Measurements from ENCODE around the gene BCAM. TPM values are rescaled to one million over a fixed set of nuclear protein-coding genes. Genes with fewer than 3 reads are reported as not detected.

The BCAM gene
- total and polyA plus RNA-seq, 10 donors = 4.9 to 64.8 (median 55.3) TPM

DNA sequence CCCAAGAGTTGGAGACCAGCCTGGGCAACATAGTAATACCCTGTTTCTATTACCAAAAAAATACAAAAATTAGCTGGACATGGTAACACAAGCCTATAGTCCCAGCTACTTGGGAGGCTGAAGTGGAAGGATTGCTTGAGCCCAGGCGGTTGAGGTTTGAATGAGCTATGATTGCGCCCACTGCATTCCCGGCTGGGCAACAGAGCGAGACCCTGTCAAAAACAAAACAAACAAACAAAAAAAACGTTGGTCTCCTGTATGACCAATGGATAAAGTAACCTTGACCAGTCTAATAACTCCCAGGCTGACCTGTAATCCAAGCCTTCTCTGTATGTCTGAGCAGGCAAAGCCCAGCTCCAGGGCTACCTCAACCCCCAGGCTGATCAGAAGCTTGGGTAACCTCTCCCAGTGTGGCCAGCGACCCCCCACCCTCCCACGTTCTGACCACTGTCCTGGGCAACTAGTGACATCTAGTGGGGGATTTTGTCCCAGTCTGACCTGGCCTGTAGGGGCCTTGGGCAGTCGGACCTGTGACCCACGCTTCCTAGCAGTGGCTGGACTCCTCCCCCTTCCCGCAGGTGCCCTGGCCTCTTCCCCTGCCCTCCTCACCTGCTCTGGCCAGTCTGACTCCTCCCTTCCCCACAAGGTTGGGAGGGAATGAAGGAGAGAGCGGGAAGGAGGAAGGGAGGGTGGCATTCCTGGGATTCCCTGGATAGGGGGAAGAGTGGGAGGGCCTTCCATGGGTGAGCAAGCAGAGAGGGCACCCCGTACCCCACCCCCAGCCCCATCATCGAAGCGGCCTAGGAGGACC is 1.0 kb upstream of the BCAM start:
- intact Hi-C loops (cut with DNase I; ENCODE audit: low total_unique reads) = no loop called here
- 29 to 42% (median 34%) methylated on average over 14 of the region's 14 CpGs for WGBS, 5 donors
- peak overlapping the region in 6 of 8 donors; percentile 8 to 75 (median 64) for H3K27ac ChIP-seq
- peaks cover 0 to 36% (median 0%) of the 10 kb centered on the region in 7 donors for H3K27me3 ChIP-seq (replicated peaks in 1 of 7)
- H3K9me3 ChIP-seq = peaks cover 0 to 5% (median 0%) of the 10 kb centered on the region in 8 donors
- DNase-seq = no peak
- H3K36me3 ChIP-seq = peaks cover 0 to 6% (median 0%) of the 10 kb centered on the region in 6 donors
- H3K4me3 ChIP-seq = peak overlapping the region in 2 of 8 donors; percentile 56 to 71
- TF ChIP-seq, protein P1, sequence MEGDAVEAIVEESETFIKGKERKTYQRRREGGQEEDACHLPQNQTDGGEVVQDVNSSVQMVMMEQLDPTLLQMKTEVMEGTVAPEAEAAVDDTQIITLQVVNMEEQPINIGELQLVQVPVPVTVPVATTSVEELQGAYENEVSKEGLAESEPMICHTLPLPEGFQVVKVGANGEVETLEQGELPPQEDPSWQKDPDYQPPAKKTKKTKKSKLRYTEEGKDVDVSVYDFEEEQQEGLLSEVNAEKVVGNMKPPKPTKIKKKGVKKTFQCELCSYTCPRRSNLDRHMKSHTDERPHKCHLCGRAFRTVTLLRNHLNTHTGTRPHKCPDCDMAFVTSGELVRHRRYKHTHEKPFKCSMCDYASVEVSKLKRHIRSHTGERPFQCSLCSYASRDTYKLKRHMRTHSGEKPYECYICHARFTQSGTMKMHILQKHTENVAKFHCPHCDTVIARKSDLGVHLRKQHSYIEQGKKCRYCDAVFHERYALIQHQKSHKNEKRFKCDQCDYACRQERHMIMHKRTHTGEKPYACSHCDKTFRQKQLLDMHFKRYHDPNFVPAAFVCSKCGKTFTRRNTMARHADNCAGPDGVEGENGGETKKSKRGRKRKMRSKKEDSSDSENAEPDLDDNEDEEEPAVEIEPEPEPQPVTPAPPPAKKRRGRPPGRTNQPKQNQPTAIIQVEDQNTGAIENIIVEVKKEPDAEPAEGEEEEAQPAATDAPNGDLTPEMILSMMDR (IDR thresholded peaks at IDR 0.05 in 8 of 11, conservative IDR thresholded peaks at IDR 0.05 in 3 of 11) = peak in 7 of 11 experiments; percentile 32 to 51 (median 37)
- no peak for TF ChIP-seq POLR2A (IDR thresholded peaks at IDR 0.05)
- H3K4me1 ChIP-seq = peaks cover 6 to 35% (median 27%) of the 10 kb centered on the region in 6 donors

DNA sequence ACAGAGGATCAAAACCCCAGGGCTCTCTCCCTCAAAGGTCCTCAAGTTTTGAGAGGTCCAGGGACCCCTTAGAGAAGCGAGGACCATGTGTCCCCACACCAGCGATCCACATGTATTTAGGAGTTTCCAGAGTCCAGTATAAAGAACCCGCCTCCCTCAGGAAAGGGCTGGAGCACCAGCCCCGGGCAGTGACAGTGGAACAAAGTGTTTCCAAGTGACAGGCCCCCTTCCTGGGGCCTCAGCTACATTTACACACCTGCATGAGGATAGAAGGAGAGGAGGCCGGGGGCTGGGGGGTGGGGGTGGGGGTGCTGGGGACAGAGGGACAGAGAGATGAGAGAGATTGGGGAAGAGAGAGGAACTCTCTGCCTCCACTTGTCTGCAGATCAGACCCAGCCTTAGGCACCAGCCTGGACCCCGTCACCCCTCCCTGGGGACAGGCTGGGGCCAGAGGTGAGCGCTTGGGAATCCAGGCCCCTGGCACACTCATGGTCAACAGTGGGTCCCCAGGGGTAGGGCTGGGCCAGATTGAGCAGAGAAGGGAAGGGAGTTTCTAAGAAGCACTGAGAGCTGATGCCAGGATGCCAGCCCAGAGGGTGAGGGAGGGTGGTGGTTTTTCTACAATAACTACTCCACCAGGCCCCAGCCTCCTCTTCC is 802 bp downstream of the BCAM start:
- intact Hi-C loops (cut with DNase I; ENCODE audit: low total_unique reads) = no loop called here
- WGBS, 5 donors = 42 to 59% (median 55%) methylated on average over 5 to 7 of the region's 7 CpGs
- TF ChIP-seq POLR2AphosphoS5 (IDR thresholded peaks at IDR 0.05) = no peak
- TF ChIP-seq POLR2A (IDR thresholded peaks at IDR 0.05) = no peak
- TF ChIP-seq, protein P1 (IDR thresholded peaks at IDR 0.05 in 8 of 11, conservative IDR thresholded peaks at IDR 0.05 in 3 of 11) = no peak
- H3K27ac ChIP-seq = peak overlapping the region in 4 of 8 donors; percentile 54 to 75 (median 70)
- no peaks in the 10 kb centered on the region for H3K9me3 ChIP-seq
- DNase-seq = no peak
- peak overlapping the region; percentile 34 to 71 (median 46) for H3K4me3 ChIP-seq
- peaks cover 6 to 35% (median 27%) of the 10 kb centered on the region in 6 donors for H3K4me1 ChIP-seq
- peaks cover 0 to 36% (median 0%) of the 10 kb centered on the region in 7 donors for H3K27me3 ChIP-seq (replicated peaks in 1 of 7)
- H3K36me3 ChIP-seq = peaks cover 0 to 24% (median 3%) of the 10 kb centered on the region in 6 donors

DNA sequence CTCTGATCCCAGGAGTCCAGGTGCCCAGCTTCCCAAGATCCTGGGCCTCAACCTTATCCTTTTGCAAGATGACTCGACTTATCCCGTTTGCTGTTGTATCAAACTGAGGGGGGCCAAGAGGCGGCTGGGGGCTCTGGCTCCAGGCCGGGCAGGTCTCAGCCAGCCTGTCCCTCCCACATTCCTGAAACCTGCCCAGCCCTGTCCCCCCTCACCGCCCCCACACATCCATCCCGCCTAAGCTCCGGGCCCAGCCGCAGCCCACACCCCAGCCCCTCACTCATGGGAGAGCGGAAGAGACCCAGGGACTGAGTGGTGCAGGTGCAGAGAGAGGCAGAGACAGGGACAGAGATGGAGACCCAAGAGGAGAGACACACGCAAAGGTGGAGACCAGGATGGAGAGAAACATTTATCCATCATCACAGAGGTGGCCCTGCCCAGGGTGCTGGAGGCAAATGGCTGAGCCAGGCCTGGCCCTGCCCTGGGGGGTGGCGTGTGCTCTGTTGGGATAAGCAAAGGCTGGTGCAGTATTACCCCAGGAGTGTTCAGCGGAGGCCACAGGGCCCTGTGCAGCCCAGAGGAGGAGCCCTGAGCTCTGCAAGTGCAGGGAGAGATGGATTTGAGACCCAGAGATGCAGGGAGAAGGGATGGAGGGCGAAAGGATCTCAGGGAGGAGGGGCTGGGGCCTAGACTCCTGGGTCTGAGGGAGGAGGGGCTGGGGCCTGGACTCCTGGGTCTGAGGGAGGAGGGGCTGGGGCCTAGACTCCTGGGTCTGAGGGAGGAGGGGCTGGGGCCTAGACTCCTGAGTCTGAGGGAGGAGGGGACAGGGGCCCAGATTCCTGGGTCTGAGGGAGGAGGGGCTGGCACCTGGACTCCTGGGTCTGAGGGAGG is 1.6 kb downstream of the BCAM start:
- H3K4me1 ChIP-seq = peaks cover 6 to 35% (median 27%) of the 10 kb centered on the region in 6 donors
- TF ChIP-seq, protein P1 (IDR thresholded peaks at IDR 0.05 in 8 of 11, conservative IDR thresholded peaks at IDR 0.05 in 3 of 11) = no peak
- H3K9me3 ChIP-seq = no peaks in the 10 kb centered on the region
- intact Hi-C loops (cut with DNase I; ENCODE audit: low total_unique reads) = no loop called here
- peak overlapping the region in 1 of 8 donors; percentile 75 for H3K27ac ChIP-seq
- H3K27me3 ChIP-seq (replicated peaks in 1 of 7) = peaks cover 0 to 36% (median 0%) of the 10 kb centered on the region in 7 donors
- peak overlapping the region in 4 of 8 donors; percentile 44 to 71 (median 52) for H3K4me3 ChIP-seq
- 77 to 89% (median 79%) methylated on average over 12 to 13 of the region's 13 CpGs for WGBS, 5 donors
- no peak for DNase-seq
- peaks cover 0 to 29% (median 3%) of the 10 kb centered on the region in 6 donors for H3K36me3 ChIP-seq
